K562 (cell line): Measurements from ENCODE around the gene METTL3. TPM values are rescaled to one million over a fixed set of nuclear protein-coding genes. Genes with fewer than 3 reads are reported as not detected.
A peak's percentile ranks its signal among the peaks of the same experiment; 100 is the strongest.

Source experiments
- JUNB ChIP-seq: fragments of 450-650 bp; formaldehyde crosslinking; conservative IDR thresholded peaks from 2 replicates; pipeline ENCODE4 v1.4.0; 2020; ENCODE audit warnings: mild to moderate bottlenecking
- KDM2B ChIP-seq: fragments of 250-450 bp; sonication (Bioruptor Pico); IDR thresholded peaks from 2 replicates; pipeline ENCODE4 v1.8.0; 2021; ENCODE audit warnings: mild to moderate bottlenecking, moderate library complexity
- MNT ChIP-seq, 2 experiments: fragments of 450-650 bp; conservative IDR thresholded peaks; 2 replicates each; pipeline ENCODE4 v1.6.1; 2017; ENCODE audit warnings: mild to moderate bottlenecking in 2 of 2, moderate library complexity in 2 of 2
- MTA2 ChIP-seq: fragments of 450-650 bp; IDR thresholded peaks from 2 replicates; pipeline ENCODE4 v1.6.1; 2016; ENCODE audit warnings: low read depth
- NFXL1 ChIP-seq: fragments of 450-650 bp; formaldehyde crosslinking; IDR thresholded peaks from 2 replicates; pipeline ENCODE4 v1.4.0; 2021; ENCODE audit warnings: mild to moderate bottlenecking
- NR2F6 ChIP-seq: fragments of 450-650 bp; formaldehyde crosslinking; IDR thresholded peaks from 2 replicates; pipeline ENCODE4 v1.4.0; 2020; ENCODE audit warnings: mild to moderate bottlenecking
- PHF21A ChIP-seq: fragments of 450-650 bp; IDR thresholded peaks from 2 replicates; pipeline ENCODE4 v1.6.1; 2017; ENCODE audit warnings: low read depth, borderline replicate concordance
- TRIM24 ChIP-seq, 2 experiments: fragments of 450-650 bp; IDR thresholded peaks; 2 replicates each; pipeline ENCODE4 v1.6.1; 2016
- ZNF197 ChIP-seq: fragments of 200-800 bp; sonication (Bioruptor generic); IDR thresholded peaks from 2 replicates; pipeline ENCODE4 v1.6.1; 2016; ENCODE audit warnings: low read depth, missing genetic modification characterization, missing compliant biosample characterization
- ZNF561 ChIP-seq: fragments of 450-650 bp; formaldehyde crosslinking; conservative IDR thresholded peaks from 2 replicates; pipeline ENCODE4 v1.4.0; 2020; ENCODE audit warnings: mild to moderate bottlenecking, moderate library complexity
- polyA plus RNA-seq, 8 experiments: library from polyadenylated mRNA; depleted of rRNA in 4 of 8; stranded (reverse) in 5 of 8; unstranded in 3 of 8; fragments of >200 nt; fragmentation: Nextera tagmentation in 2 of 8; fragmentation: Illumina TruSeq in 1 of 8; extraction: Ambion mirVana in 2 of 8; extraction: Trizol in 1 of 8; gene quantifications; 2 replicates each; pipeline versions ENCODE4 v1.2.1 to v1.2.3, GENCODE V29; 2011 to 2014; ENCODE audit warnings: inconsistent platforms in 1 of 8, missing spikeins in 1 of 8
- total RNA-seq, 7 experiments: library from RNA; depleted of rRNA in 6 of 7; stranded (reverse); fragments of >200 nt in 6 of 7; fragmentation: Illumina TruSeq in 2 of 7; extraction: Trizol in 2 of 7; gene quantifications; 2 replicates each; pipeline versions ENCODE4 v1.2.1 to v1.2.3, GENCODE V29; 2011 to 2021; ENCODE audit warnings: low replicate concordance in 1 of 7
- TF ChIP-seq, protein P1 (sequence below): fragments of 200-800 bp; sonication (Bioruptor generic); IDR thresholded peaks from 2 replicates; pipeline ENCODE4 v1.6.1; 2016; ENCODE audit warnings: missing genetic modification characterization, missing compliant biosample characterization
- TF ChIP-seq, protein P2 (sequence below), 2 experiments: fragments of 450-650 bp; formaldehyde crosslinking in 1 of 2; IDR thresholded peaks; 2 replicates each; pipeline versions ENCODE4 v1.4.0 to v1.6.1; 2014 to 2020; ENCODE audit warnings: mild to moderate bottlenecking in 2 of 2, borderline replicate concordance in 1 of 2, low read depth in 1 of 2

METTL3 gene
- total and polyA plus RNA-seq, 9 of the 15 experiments (the other 6 are each of a cell fraction or from before 2014, with no cell fraction given), result 42.1 to 151 (median 65.7) TPM

DNA sequence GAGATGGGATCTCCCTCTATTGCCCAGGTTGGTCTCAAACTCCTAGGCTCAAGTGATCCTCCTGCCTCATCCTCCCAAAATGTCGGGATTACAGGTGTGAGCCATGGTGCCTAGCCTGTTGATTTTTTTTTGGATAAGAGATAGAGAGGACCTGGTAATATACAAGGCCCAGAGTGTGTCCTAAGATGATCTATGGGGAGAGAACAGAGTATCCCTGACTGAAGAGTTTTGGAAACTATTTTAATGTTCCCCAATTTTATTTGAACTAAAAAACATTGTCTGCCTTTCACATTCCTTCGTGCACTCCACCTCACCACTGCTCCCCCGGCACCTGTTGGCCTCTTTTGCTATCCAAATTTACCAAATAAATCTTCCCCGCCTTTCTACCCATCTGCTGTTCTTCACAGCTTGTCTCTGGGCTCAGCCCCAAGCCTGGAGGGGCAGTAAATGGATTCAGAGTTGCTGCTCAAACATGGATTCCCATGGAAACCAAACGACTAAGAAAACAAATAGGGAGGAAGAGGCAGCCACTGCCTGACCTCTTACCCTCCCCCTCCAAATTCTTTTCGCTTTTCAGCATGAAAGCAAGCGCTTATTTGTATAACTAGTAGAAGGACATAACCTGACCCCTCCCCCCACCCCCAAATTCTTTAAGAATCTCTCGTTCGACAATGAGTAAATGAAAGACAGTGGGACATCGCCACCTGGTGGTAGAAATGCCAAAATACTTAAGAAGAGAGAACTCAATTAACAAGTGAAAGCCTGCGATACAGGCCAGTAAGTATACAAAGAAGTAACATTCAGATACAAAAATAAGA lies 46.2 kb upstream of the METTL3 start (continued):
- TF ChIP-seq TRIM24 (IDR thresholded peaks at IDR 0.05) (no peak), NFXL1 (CRISPR knock-in tag) (no peak), MNT (conservative IDR thresholded peaks at IDR 0.05) (no peak), ZNF561 (CRISPR knock-in tag) (no peak), ZNF197 (no peak), MTA2 (no peak), KDM2B (CRISPR knock-in tag) (no peak), NR2F6 (no peak), JUNB (no peak), PHF21A (no peak)
- TF ChIP-seq, protein P1, sequence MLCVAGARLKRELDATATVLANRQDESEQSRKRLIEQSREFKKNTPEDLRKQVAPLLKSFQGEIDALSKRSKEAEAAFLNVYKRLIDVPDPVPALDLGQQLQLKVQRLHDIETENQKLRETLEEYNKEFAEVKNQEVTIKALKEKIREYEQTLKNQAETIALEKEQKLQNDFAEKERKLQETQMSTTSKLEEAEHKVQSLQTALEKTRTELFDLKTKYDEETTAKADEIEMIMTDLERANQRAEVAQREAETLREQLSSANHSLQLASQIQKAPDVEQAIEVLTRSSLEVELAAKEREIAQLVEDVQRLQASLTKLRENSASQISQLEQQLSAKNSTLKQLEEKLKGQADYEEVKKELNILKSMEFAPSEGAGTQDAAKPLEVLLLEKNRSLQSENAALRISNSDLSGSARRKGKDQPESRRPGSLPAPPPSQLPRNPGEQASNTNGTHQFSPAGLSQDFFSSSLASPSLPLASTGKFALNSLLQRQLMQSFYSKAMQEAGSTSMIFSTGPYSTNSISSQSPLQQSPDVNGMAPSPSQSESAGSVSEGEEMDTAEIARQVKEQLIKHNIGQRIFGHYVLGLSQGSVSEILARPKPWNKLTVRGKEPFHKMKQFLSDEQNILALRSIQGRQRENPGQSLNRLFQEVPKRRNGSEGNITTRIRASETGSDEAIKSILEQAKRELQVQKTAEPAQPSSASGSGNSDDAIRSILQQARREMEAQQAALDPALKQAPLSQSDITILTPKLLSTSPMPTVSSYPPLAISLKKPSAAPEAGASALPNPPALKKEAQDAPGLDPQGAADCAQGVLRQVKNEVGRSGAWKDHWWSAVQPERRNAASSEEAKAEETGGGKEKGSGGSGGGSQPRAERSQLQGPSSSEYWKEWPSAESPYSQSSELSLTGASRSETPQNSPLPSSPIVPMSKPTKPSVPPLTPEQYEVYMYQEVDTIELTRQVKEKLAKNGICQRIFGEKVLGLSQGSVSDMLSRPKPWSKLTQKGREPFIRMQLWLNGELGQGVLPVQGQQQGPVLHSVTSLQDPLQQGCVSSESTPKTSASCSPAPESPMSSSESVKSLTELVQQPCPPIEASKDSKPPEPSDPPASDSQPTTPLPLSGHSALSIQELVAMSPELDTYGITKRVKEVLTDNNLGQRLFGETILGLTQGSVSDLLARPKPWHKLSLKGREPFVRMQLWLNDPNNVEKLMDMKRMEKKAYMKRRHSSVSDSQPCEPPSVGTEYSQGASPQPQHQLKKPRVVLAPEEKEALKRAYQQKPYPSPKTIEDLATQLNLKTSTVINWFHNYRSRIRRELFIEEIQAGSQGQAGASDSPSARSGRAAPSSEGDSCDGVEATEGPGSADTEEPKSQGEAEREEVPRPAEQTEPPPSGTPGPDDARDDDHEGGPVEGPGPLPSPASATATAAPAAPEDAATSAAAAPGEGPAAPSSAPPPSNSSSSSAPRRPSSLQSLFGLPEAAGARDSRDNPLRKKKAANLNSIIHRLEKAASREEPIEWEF, result no peak
- TF ChIP-seq, protein P2, sequence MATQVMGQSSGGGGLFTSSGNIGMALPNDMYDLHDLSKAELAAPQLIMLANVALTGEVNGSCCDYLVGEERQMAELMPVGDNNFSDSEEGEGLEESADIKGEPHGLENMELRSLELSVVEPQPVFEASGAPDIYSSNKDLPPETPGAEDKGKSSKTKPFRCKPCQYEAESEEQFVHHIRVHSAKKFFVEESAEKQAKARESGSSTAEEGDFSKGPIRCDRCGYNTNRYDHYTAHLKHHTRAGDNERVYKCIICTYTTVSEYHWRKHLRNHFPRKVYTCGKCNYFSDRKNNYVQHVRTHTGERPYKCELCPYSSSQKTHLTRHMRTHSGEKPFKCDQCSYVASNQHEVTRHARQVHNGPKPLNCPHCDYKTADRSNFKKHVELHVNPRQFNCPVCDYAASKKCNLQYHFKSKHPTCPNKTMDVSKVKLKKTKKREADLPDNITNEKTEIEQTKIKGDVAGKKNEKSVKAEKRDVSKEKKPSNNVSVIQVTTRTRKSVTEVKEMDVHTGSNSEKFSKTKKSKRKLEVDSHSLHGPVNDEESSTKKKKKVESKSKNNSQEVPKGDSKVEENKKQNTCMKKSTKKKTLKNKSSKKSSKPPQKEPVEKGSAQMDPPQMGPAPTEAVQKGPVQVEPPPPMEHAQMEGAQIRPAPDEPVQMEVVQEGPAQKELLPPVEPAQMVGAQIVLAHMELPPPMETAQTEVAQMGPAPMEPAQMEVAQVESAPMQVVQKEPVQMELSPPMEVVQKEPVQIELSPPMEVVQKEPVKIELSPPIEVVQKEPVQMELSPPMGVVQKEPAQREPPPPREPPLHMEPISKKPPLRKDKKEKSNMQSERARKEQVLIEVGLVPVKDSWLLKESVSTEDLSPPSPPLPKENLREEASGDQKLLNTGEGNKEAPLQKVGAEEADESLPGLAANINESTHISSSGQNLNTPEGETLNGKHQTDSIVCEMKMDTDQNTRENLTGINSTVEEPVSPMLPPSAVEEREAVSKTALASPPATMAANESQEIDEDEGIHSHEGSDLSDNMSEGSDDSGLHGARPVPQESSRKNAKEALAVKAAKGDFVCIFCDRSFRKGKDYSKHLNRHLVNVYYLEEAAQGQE (IDR thresholded peaks at IDR 0.05; ENCODE audit: borderline replicate concordance), result peak; percentile 76
- TF ChIP-seq, protein P2 (CRISPR knock-in tag; IDR thresholded peaks at IDR 0.05; ENCODE audit: low read depth), result no peak
